ENCODE results near the gene GABRA5.

GRCh38 chr15:26954403-26954802, 87.5 kb downstream of the GABRA5 start:
- no peak for TF ChIP-seq CTCF (conservative IDR thresholded peaks at IDR 0.05 in 1 of 2, IDR thresholded peaks at IDR 0.05 in 1 of 2; ENCODE audit: extremely low read depth in 1 of 2, insufficient read depth in 1 of 2, low read depth in 1 of 2, low read length in 2 of 2)
- TF ChIP-seq EZH2 (IDR thresholded peaks at IDR 0.05; ENCODE audit: borderline replicate concordance, low read length) = no peak

Measured in mammary epithelial cell (primary cell).